SK-N-SH treated with all-trans-retinoic acid at 6 μM for 48 hours (cell line): ENCODE data around the gene ADI1.

Source experiments
- ARNTL ChIP-seq: fragments of 450-650 bp; formaldehyde crosslinking; IDR thresholded peaks from 2 replicates; pipeline ENCODE4 v1.5.0; 2020; ENCODE audit warnings: low read depth, mild to moderate bottlenecking, moderate library complexity, borderline replicate concordance
- CSDC2 ChIP-seq: fragments of 250-450 bp; sonication (Bioruptor Pico); IDR thresholded peaks from 2 replicates; pipeline ENCODE4 v1.5.0; 2020; ENCODE audit warnings: mild to moderate bottlenecking, moderate library complexity
- ISL1 ChIP-seq: fragments of 250-450 bp; sonication (Bioruptor Pico); IDR thresholded peaks from 2 replicates; pipeline ENCODE4 v2.1.2; 2022; ENCODE audit warnings: mild to moderate bottlenecking, moderate library complexity
- OSR1 ChIP-seq: fragments of 250-450 bp; sonication (Bioruptor Pico); IDR thresholded peaks from 2 replicates; pipeline ENCODE4 v1.8.0; 2022; ENCODE audit warnings: moderate library complexity, mild to moderate bottlenecking, inconsistent platforms
- PPARA ChIP-seq: fragments of 250-450 bp; sonication (Bioruptor Pico); IDR thresholded peaks from 2 replicates; pipeline ENCODE4 v1.5.0; 2020; ENCODE audit warnings: mild to moderate bottlenecking, borderline replicate concordance
- RARB ChIP-seq: fragments of 250-450 bp; sonication (Bioruptor Pico); IDR thresholded peaks from 2 replicates; pipeline ENCODE4 v1.8.0; 2021; ENCODE audit warnings: mild to moderate bottlenecking, moderate library complexity
- TOX ChIP-seq: fragments of 250-450 bp; sonication (Bioruptor Pico); IDR thresholded peaks from 2 replicates; pipeline ENCODE4 v1.8.0; 2021; ENCODE audit warnings: mild to moderate bottlenecking, moderate library complexity, borderline replicate concordance
- ZFP3 ChIP-seq: fragments of 250-450 bp; sonication (Bioruptor Pico); IDR thresholded peaks from 2 replicates; pipeline ENCODE4 v1.5.0; 2020; ENCODE audit warnings: mild to moderate bottlenecking, moderate library complexity
- ZFP30 ChIP-seq: fragments of 450-650 bp; formaldehyde crosslinking; IDR thresholded peaks from 2 replicates; pipeline ENCODE4 v1.5.0; 2022; ENCODE audit warnings: mild to moderate bottlenecking, moderate library complexity
- ZNF565 ChIP-seq: fragments of 450-650 bp; formaldehyde crosslinking; conservative IDR thresholded peaks from 2 replicates; pipeline ENCODE4 v1.5.0; 2020; ENCODE audit warnings: low read depth, mild to moderate bottlenecking, moderate library complexity
- ZNF8 ChIP-seq: fragments of 450-650 bp; formaldehyde crosslinking; IDR thresholded peaks from 2 replicates; pipeline ENCODE4 v1.5.0; 2020; ENCODE audit warnings: mild to moderate bottlenecking, moderate library complexity
- TF ChIP-seq, protein P1 (sequence below): fragments of 250-450 bp; sonication (Bioruptor Pico); IDR thresholded peaks from 2 replicates; pipeline ENCODE4 v1.8.0; 2020; ENCODE audit warnings: mild to moderate bottlenecking, moderate library complexity, borderline replicate concordance
- TF ChIP-seq, protein P2 (sequence below): fragments of 250-450 bp; sonication (Bioruptor Pico); IDR thresholded peaks from 2 replicates; pipeline ENCODE4 v1.5.1; 2021; ENCODE audit warnings: mild to moderate bottlenecking, moderate library complexity
- TF ChIP-seq, protein P3 (sequence below): fragments of 250-450 bp; sonication (Bioruptor Pico); IDR thresholded peaks from 2 replicates; pipeline ENCODE4 v1.5.1; 2020; ENCODE audit warnings: low read depth, mild to moderate bottlenecking, moderate library complexity

DNA sequence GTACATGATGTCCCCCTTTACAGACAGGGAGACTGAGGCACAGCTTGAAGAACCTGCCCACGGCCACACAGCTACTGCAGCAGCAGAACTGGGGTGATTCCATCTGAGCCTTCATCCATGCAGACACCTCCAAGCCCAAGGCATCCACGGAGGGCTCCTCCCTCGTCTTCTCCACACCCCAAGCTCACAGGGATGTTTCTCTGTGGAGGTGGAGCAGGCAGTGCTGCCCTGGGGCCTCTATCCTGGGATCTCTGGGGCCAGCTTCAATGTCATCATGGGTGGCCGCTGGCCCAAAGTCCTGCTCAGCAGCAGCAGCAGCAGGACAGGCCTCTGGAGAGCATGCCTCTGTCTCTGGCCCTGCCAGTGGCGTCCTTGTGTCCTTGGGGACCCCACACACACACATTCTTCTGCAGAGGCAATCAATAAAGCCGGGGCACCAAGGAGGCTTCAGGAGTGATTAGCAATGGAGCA is 31.2 kb downstream of the ADI1 start:
- TF ChIP-seq, protein P1, sequence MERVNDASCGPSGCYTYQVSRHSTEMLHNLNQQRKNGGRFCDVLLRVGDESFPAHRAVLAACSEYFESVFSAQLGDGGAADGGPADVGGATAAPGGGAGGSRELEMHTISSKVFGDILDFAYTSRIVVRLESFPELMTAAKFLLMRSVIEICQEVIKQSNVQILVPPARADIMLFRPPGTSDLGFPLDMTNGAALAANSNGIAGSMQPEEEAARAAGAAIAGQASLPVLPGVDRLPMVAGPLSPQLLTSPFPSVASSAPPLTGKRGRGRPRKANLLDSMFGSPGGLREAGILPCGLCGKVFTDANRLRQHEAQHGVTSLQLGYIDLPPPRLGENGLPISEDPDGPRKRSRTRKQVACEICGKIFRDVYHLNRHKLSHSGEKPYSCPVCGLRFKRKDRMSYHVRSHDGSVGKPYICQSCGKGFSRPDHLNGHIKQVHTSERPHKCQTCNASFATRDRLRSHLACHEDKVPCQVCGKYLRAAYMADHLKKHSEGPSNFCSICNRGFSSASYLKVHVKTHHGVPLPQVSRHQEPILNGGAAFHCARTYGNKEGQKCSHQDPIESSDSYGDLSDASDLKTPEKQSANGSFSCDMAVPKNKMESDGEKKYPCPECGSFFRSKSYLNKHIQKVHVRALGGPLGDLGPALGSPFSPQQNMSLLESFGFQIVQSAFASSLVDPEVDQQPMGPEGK (CRISPR knock-in tag): no peak
- TF ChIP-seq ARNTL (no peak), ISL1 (CRISPR knock-in tag) (no peak), CSDC2 (CRISPR knock-in tag) (no peak), OSR1 (CRISPR knock-in tag) (no peak), ZNF8 (CRISPR knock-in tag) (no peak), TOX (CRISPR knock-in tag) (no peak), PPARA (CRISPR knock-in tag) (no peak), ZFP30 (CRISPR knock-in tag) (no peak), RARB (CRISPR knock-in tag) (no peak), ZFP3 (CRISPR knock-in tag) (no peak), ZNF565 (no peak)
- TF ChIP-seq, protein P2, sequence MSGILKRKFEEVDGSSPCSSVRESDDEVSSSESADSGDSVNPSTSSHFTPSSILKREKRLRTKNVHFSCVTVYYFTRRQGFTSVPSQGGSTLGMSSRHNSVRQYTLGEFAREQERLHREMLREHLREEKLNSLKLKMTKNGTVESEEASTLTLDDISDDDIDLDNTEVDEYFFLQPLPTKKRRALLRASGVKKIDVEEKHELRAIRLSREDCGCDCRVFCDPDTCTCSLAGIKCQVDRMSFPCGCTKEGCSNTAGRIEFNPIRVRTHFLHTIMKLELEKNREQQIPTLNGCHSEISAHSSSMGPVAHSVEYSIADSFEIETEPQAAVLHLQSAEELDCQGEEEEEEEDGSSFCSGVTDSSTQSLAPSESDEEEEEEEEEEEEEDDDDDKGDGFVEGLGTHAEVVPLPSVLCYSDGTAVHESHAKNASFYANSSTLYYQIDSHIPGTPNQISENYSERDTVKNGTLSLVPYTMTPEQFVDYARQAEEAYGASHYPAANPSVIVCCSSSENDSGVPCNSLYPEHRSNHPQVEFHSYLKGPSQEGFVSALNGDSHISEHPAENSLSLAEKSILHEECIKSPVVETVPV (CRISPR knock-in tag): no peak
- TF ChIP-seq, protein P3, sequence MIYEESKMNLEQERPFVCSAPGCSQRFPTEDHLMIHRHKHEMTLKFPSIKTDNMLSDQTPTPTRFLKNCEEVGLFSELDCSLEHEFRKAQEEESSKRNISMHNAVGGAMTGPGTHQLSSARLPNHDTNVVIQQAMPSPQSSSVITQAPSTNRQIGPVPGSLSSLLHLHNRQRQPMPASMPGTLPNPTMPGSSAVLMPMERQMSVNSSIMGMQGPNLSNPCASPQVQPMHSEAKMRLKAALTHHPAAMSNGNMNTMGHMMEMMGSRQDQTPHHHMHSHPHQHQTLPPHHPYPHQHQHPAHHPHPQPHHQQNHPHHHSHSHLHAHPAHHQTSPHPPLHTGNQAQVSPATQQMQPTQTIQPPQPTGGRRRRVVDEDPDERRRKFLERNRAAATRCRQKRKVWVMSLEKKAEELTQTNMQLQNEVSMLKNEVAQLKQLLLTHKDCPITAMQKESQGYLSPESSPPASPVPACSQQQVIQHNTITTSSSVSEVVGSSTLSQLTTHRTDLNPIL (CRISPR knock-in tag): no peak
